ENCODE results near the gene MAGEA2.
"Not testable (repeated sequence)": the region's sequence is repeated elsewhere in the genome, so short reads cannot be mapped to it uniquely, and the experiment has no call there.

DNA sequence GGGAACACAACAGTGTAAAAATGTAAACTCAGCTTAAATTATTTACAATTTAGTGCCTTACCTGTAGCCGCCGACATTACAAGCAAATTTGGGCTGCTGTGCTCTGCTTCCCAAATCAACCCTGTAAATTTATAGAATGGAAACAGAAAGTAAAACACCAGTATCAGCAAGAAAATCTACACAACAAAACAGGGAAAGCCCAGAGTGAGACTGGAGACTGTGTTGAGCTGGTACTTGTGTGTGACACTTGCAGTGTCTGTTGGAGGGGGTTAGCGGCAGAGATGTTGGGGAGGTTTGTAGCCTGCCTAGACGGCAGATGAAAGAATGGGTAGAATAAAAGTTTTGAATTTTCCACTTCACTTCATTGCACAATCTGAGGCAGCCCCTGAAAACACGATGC lies 40.4 kb downstream of the MAGEA2 start:
- TF ChIP-seq, protein P1, sequence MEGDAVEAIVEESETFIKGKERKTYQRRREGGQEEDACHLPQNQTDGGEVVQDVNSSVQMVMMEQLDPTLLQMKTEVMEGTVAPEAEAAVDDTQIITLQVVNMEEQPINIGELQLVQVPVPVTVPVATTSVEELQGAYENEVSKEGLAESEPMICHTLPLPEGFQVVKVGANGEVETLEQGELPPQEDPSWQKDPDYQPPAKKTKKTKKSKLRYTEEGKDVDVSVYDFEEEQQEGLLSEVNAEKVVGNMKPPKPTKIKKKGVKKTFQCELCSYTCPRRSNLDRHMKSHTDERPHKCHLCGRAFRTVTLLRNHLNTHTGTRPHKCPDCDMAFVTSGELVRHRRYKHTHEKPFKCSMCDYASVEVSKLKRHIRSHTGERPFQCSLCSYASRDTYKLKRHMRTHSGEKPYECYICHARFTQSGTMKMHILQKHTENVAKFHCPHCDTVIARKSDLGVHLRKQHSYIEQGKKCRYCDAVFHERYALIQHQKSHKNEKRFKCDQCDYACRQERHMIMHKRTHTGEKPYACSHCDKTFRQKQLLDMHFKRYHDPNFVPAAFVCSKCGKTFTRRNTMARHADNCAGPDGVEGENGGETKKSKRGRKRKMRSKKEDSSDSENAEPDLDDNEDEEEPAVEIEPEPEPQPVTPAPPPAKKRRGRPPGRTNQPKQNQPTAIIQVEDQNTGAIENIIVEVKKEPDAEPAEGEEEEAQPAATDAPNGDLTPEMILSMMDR (IDR thresholded peaks at IDR 0.05; ENCODE audit: poor library complexity), result not testable (repeated sequence)
- not testable (repeated sequence) for TF ChIP-seq EZH2phosphoT487 (IDR thresholded peaks at IDR 0.05; ENCODE audit: low read depth, severe bottlenecking, unreplicated experiment); EZH2 (IDR thresholded peaks at IDR 0.05; ENCODE audit: borderline replicate concordance)

All from hepatocyte (in vitro differentiated cells).